Measurements from ENCODE around the gene RBM45.

The RBM45 gene

GRCh38 chr2:178142274-178143065 lies 30.2 kb downstream of the RBM45 start:
- Histone ChIP-seq H3K36me3 (ENCODE audit: control insufficient read depth, insufficient read depth, low read length) (no peaks in the 10 kb centered on the region), H3K4me2 (ENCODE audit: low read length) (no peak overlapping the region), H3K4me1 (no peaks in the 10 kb centered on the region), H2AFZ (no peak overlapping the region), H3K9ac (no peak overlapping the region), H3K9me3 (ENCODE audit: control insufficient read depth, low read length) (no peaks in the 10 kb centered on the region), H3K27ac (no peak overlapping the region), H3K27me3 (ENCODE audit: control insufficient read depth, insufficient read depth, low read length) (no peaks in the 10 kb centered on the region), H3K79me2 (no peaks in the 10 kb centered on the region), H3K4me3 (ENCODE audit: low read depth, low read length) (no peak overlapping the region)
- TF ChIP-seq CTCF (IDR thresholded peaks at IDR 0.05): no peak

GRCh38 chr2:178143481-178143880 lies 31.2 kb downstream of the RBM45 start:
- H3K4me3 ChIP-seq (ENCODE audit: low read depth, low read length): no peak overlapping the region
- H3K9ac ChIP-seq: no peak overlapping the region
- no peak overlapping the region for H2AFZ ChIP-seq
- no peak overlapping the region for H3K4me2 ChIP-seq (ENCODE audit: low read length)
- no peaks in the 10 kb centered on the region for H3K27me3 ChIP-seq (ENCODE audit: control insufficient read depth, insufficient read depth, low read length)
- H3K9me3 ChIP-seq (ENCODE audit: control insufficient read depth, low read length): no peaks in the 10 kb centered on the region
- H3K4me1 ChIP-seq: no peaks in the 10 kb centered on the region
- no peaks in the 10 kb centered on the region for H3K36me3 ChIP-seq (ENCODE audit: control insufficient read depth, insufficient read depth, low read length)
- TF ChIP-seq CTCF (IDR thresholded peaks at IDR 0.05): no peak
- no peaks in the 10 kb centered on the region for H3K79me2 ChIP-seq
- H3K27ac ChIP-seq: no peak overlapping the region

- H3K27me3 ChIP-seq (ENCODE audit: control insufficient read depth, insufficient read depth, low read length): no peaks in the 10 kb centered on the region
- H3K4me3 ChIP-seq (ENCODE audit: low read depth, low read length): no peak overlapping the region
- no peaks in the 10 kb centered on the region for H3K9me3 ChIP-seq (ENCODE audit: control insufficient read depth, low read length)
- no peak overlapping the region for H3K4me2 ChIP-seq (ENCODE audit: low read length)
- no peak for TF ChIP-seq CTCF (IDR thresholded peaks at IDR 0.05)
- no peaks in the 10 kb centered on the region for H3K79me2 ChIP-seq
- H3K9ac ChIP-seq: no peak overlapping the region
- H3K27ac ChIP-seq: no peak overlapping the region
- no peaks in the 10 kb centered on the region for H3K36me3 ChIP-seq (ENCODE audit: control insufficient read depth, insufficient read depth, low read length)
- H2AFZ ChIP-seq: peak overlapping the region; percentile 55
- peaks cover 5% of the 10 kb centered on the region for H3K4me1 ChIP-seq
These were observed 39.8 kb downstream of the RBM45 start for GRCh38 chr2:178152033-178152432.

GRCh38 chr2:178152542-178152941 lies 40.3 kb downstream of the RBM45 start:
- H3K27ac ChIP-seq: no peak overlapping the region
- no peaks in the 10 kb centered on the region for H3K36me3 ChIP-seq (ENCODE audit: control insufficient read depth, insufficient read depth, low read length)

More at GRCh38 chr2:178152542-178152941, 40.3 kb downstream of the RBM45 start:
- Histone ChIP-seq H3K9ac (no peak overlapping the region), H3K4me1 (peaks cover 5% of the 10 kb centered on the region), H3K4me3 (ENCODE audit: low read depth, low read length) (no peak overlapping the region), H3K9me3 (ENCODE audit: control insufficient read depth, low read length) (no peaks in the 10 kb centered on the region), H2AFZ (no peak overlapping the region), H3K27me3 (ENCODE audit: control insufficient read depth, insufficient read depth, low read length) (no peaks in the 10 kb centered on the region), H3K79me2 (no peaks in the 10 kb centered on the region), H3K4me2 (ENCODE audit: low read length) (no peak overlapping the region)
- no peak for TF ChIP-seq CTCF (IDR thresholded peaks at IDR 0.05)

All from parathyroid adenoma (tissue), 2 donors.